GM19238 (cell line): ENCODE results near the gene ADSS1.

Experiments
- DNase-seq: peaks from one replicate; pipeline ENCODE4 v3.0.0; 2011; ENCODE audit warnings: low spot score; ENCODE audit not compliant: insufficient read length

The ADSS1 gene

DNA sequence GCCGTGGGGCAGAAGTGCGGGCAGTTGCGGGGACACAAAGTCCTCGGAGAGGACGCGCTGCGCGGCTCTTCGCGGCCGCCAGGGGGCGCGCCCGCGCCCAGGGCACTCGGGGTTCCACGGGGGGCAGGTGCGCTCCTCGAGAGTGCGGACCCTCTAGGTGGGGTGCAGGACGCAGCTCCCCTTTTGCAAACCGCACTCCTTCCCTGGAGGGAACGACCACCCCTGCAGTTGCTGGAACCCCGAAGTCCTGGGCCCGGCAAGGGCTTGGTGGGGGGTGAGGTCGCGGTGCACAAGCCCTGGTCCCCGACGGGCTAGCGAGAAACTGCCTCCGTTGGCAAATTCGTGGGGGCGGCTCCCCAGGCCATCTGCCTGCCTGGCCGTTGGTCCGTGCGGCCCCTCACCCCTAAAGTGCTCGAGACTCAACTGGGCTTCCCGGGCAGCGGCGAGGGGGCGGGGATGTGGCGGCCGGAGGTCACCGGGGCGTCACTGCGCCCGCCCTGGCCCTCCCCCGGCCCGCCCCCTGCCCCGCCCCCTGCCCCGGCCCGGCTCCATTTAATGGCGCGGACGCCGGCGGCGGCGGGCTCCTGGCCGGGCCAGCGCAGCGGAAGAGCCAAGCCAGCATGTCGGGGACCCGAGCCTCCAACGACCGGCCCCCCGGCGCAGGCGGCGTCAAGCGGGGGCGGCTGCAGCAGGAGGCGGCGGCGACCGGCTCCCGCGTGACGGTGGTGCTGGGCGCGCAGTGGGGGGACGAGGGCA lies at the start of gene ADSS1:
TSS of gene ADSS1 (plus strand) at position 579 of the 756 bp plus-strand sequence. CDS start at position 621, 42 bp downstream.
- peak; percentile 95 for DNase-seq

DNA sequence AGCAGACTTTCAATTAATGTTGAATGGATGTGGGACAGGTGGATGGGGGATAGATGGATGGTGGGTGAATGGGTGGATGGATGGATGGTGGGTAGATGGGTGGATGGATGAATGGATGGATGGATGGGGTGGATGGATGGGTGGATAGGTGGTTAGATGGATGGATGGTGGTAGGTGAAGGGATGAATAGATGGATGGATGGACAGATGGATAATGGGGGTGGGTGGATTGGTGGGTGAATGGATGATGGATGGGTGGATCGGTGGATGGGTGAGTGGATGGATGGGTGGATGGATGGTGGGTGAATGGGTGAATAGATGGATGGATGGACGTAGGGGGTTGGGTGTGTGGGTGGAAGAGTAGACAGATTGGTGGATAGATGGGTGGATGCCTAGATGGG lies 48.6 kb upstream of the ADSS1 start:
- DNase-seq = no peak

DNA sequence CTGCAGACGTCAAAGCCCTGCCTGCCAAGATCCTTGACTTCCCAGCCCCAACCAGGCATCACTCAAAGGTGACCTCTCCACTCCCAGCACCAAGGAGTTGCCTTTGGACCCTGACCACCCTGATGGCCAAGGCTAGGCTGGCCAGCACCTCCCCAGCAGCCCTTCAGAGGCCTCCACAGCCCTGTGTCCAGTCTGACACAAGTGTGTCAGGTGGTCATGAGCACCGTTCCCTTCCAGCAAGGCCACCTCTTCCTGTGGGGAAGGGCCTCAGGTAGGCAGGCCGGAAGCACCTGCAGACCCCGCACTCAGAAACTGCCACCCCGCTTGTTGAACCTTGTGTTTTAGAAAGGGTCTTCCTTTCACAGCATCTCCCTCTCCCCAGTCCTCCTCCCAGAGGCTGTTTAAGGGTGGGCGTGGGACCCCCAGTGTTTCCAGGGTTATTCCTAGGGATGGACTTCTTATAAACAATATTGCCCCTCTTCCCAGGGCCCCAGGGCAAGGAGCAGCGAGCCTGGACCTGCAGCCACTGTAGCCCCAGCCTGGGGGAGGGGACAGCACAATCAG lies 47.8 kb upstream of the ADSS1 start:
- DNase-seq = no peak

DNA sequence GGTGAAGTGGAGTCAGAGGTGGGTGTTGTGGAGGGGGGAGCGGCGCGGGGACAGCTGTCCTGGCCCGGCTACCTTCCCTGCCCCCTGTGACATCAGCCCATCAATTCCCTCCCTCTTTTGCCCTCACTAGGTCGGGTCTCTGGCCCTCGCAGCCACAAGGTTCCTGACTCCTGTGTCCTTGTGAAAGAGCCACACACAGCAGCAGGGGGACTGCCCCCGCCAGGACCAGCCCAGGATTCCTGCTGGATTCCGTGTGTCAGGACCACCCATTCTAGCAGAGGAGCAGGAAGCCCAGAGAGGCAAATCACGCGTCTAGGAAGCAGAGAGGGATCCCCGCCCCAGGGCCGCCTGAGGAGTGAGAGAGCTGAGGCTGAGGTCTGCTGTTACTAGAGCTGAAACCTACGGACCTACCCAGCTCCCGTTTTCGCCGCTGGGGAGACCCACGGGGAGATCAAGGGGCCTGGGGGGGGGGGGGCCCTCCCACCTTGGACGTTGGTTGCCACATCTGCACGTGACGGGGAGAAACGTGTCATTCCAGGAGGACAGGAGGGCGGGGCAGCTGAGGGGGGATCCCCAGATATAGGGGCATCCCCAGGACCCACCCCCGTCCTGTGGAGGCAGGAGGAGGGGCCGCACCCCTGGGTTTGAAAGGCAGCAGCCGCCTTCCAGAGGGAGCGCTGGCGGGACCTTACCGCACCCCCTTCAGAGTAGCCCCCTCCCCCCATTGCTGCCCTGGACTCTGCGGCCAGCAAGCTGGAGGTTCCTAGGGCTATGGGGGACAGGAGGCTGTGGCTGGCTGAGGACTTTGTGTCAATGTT lies 47.1 kb upstream of the ADSS1 start:
- DNase-seq = peak; percentile 63

DNA sequence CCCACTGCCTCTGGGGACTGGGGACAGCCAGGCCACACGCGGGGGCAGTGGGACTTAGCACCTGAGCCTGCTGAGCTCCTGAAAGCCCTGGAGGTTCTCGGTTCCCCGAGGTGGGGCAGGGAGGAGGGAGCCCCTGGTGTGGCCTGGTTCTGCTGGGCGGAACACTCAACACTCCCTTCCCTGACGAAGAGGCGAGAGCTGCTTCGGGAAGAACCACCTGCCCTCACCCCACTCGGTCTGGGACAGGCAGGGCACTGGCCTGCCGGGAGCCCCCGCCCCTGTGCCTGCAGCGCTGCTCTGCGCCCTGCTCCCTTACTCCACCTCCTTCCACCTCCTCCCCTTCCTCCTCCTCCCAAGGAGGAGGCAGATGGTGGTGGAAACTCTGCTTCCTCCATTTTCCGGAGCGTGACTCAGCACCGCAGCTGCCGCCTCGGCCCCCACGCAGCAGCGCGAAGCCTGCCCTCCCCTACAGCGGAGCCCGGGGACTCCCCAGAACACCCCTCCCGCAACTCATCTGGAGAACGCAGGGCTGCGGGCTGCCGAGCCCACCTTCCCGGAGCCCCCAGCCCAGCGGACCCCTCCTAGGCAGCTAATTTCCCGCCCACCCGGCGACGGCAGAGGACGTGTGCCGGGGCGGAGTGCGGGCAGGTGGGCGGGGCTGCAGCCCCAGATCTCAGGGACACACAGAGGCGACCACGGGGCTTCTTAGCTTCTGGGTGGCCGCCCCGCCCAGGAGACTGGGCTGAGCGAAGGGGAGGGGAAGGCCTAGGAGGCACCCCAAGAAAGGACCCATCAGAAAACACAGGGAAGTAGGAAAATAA lies 46.3 kb upstream of the ADSS1 start:
- DNase-seq = peak; percentile 80

DNA sequence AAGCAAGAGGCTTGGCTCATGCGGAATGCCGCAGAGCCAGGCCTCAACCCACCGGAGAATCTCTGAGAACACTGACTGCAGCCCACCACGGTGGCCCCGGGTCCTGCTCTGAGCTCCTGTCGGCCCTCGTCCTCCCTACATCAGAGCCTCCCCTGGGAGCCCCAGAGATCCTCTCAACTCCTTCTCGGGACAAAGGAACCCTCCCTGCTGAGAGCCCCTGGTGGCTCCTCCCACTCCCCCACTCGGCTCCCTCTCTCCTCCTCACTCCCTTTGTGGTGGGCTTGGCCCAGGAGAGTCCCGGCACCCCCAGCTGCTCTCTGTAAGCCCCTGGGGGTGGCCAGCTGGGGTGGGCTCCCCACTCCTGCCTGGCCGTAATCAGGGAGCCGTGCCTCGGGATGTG lies 45.7 kb upstream of the ADSS1 start:
- no peak for DNase-seq

DNA sequence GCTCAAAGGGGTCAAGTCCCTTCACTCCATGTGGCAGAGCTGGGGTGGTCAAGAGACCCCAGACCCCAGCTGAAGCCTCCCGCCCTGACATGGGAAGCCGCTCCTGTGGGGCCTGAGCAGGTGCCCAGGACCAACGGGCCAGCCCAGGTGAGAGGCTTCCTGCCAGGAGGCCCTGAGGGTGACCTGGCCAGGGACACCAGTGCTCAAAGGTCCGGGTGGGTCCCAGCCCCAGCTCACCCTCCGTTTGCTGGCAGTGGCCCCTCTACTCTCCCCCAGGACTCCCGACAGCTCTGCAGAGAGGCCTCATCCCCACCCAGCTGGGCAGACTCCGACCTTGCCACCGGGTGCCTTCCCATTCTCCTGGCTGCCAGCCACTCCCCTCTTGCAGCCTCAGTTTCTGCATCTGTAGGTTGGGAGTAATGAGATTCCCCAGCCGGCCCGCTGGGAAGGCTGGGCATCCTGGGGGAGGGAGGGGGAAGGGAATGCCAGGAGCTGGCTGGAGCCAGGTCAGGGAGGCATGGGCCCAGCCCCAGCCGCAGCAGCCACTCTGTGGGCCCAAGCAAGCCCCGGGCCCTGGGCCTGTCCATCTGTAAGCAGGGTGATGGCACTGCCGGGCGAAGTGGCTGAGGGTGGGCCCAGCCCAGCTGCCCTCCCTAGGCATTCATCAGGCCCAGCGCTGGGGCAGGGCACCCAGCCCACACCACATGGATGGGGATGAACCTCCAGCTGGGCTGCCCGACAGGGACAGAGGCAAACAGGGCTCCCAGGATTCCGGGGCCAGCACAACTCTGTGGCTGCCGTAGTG lies 44.9 kb upstream of the ADSS1 start:
- no peak for DNase-seq

DNA sequence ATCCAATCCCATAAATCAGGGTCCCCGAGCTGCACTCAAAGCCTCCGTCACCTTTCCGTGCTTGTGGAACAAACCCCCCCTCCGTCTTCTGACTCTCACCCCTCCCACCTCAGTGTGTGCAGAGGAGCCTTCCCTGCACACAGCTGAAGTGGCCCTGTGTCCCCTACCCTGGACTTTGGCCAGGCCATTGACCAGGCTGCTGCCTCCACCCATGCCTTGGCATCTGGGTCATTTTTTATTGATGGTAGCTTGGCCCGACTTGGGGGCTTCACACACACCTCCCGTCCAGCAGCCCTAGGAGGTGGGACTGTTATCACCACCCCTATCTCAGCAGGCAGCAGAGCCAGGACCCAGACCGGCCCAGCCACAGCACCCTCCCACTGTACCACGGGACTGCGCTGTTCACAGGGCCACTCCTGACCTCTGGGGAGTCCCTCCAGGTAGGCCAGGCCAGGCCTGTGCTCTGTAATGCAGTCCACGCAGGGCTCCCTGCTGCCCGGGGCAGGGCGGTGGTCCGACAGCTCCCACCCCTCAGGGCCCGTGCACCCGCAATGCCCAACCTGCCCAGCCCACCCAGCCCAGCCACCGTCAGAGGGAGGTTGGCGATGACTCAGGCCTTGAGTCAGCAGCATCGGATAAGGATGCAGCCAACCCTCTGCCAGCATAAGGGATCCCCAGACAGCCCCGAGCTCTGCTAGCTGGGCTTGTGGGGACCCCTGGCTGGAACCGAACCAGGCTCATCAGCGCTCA lies 43.8 kb upstream of the ADSS1 start:
- DNase-seq = no peak

DNA sequence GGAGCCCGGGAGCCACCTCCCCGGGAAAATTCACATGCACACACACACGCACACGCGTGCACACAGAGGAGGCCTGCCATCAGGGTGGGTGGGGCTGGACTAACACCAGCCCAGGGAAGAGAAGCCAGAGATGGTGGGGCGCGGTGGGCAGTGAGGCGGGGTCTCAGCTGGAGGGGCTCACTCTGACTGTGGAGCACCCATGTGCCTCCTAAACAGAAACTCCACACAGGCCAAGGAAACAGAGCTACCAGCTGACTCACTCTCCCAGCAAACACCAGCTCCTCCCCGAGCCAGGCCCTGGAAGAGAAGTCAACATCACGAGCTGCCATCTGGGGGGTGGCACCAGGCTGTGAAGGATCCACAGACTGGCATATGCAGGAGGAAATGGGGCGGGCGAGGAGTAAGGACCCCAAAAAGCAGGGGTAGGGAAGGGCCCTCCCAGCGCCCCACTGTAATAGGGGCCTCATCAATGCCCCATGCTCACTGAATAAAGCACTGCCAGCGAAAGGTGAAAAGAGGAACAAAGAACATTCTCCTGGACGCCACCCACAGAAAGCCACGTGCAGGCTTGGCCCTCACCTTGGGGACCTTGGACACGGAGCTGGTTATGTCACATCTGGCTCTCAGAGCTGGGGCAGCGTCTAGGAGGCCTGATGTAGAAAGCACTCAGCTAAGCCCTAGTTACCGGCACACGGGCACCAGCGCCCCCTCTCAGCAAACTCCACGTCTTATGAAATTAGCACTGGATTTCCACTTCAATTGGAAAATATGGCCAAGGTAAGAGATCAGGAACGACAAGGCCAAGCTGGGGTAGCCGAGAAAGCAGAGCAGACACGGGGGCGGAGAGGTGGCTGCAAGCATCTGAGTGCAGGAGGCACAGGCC lies 43.0 kb upstream of the ADSS1 start:
- peak; percentile 63 for DNase-seq

DNA sequence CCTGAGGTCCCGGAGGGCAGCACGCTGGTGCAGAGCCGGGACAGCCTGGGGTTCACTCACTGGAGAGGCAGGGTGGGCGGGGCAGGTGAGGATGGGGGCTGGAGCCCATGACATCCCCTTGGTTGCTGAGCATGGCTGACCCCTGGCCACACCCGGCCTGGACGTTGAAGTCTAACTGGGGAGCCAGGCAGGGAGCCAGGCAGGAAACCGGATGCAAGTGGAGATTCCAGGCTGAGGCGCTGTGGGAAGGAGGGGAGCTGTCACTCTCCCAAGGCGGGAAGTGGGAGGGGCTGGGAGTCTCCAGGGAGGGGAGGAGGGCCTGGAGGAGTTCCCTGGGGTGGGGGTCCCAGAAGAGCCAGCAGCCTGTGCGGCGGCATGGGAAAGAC lies 42.3 kb upstream of the ADSS1 start:
- DNase-seq = no peak

DNA sequence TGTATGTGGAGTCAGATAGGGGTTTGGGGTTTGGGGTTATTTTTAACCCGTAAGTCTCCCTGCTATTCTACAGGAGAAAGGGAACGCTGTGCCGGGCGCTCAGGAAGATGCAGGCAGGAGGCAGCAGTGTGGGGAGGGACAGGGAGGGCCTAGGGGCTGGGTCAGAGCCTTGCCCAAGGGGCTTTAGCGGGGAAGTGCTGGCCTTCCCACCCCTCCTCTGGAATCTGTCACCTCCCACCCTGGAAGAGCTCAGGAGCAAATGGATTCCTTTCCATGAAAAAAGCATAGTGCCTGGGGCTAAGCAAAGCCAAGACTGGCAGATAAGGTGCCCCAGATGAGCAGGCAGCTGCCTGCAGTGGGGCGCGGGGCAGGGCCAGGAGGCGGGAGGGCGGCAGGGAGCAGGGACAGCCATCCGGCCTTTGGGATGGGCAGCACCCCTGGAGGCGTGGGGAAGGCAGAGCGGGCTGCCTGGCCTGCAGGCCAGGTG lies 41.9 kb upstream of the ADSS1 start:
- no peak for DNase-seq

DNA sequence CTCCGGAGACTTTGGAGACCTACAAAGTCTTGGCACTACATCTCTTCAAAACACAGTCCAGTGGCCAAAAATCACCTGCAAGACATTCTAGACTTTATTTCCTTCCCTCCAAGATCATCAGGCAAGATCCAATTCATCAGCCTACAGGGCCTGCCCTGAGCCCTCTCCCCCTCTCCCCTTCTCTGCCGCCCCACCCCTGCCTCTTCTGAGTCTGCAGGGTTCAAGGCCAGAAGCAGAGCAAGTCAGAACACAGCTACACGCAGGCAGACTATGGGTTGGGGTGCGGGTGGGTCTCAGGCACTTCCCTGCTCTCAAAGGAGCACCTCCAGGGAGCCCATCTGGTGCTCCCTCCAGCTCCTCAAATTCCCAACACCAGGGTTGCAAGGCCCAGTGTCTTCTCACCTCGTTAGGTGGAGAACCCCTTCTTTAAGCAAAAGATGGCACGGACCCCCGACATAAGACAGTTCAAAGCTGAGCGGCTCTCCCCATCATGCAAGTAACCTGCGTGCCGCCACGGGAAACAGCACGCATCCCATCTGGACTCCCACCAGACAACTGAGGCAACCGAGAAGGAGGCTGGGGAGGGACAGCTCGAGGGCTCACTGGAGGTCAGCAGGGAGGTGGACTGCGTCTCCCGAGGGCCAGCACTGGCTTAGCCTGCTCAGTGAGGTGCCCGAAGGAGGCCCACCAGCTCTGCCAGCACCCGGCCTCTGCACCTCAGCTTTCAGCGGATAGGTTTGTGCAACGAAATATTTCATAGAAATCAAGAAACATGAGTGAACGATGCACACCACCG lies 40.2 kb upstream of the ADSS1 start:
- DNase-seq = no peak

DNA sequence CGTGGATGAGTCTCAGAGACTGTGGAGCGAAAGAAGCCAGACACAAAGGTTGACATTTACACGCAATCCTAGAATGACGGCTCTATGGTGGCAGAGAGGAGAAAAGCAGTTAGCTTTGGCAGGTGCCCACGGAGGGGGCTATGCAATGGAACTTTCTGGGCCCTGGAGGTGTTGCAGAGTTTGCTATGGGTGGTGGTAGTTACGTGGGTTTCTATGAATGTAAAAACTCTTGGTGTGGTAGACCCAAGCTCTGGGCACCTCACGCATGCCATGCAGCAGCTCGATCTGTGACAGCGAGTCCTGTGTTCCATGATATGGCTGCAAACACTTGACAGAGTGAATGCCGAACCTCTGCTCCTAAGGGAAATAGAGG lies 39.6 kb upstream of the ADSS1 start:
- no peak for DNase-seq

DNA sequence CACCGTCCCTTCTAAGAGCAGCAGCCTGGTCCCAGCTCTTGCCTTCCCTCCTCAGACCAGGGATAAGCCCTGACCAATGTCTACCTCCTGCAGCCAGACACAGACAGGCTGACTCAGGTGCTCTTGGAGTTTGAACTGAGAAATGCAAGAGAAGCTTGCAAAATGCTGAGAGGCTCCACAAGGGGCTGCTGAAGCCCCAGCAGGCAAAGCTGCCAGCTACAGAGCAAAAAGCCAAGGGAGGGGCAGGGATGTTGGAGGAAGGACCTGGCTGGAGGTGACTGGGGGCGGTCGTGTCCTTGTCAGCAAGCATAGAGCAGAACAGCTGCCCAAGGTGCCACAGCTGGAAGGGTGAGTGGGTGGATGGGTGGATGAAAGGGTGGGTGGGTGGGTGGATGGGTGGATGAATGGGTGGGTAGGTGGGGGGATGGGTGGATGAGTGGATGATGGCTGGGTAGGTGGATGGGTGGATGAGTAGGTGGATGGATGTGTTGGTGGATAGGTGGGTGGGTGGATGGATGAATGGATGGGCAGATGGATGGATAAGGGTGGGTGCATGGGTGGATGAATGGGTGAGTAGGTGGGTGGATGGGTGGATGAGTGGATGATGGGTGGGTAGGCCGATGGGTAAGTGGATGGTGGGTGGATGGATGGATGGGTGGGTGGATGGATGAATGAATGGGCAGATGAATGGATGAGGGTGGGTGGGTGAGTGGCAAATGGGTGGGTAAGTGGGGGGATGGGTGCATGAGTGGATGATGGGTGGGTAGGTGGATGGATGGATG lies 38.6 kb upstream of the ADSS1 start:
- DNase-seq = no peak

DNA sequence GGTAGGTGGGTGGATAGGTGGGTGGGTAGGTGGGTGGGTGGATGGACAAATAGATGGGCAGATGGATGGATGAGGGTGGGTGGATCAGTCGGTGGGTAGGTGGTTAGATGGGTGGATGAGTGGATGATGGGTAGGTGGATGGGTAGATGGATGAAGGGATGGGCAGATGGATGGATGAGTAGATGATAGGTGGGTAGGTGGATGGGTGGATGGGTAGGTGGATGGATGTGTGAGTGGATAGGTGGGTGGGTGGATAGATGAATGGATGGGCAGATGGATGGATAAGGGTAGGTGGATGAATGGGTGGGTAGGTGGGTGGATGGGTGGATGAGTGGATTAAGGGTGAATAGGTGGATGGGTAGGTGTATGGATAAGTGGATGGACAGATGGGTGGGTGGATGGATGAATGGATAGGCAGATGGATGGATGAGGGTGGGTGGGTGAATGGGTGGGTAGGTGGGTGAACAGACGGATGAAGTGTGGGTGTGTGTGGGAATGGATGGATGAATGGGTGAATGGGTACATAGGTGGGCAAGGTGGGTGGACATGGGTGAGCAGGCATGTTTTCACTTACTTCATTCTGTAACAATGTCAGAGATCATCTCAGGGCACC lies 37.9 kb upstream of the ADSS1 start:
- no peak for DNase-seq

DNA sequence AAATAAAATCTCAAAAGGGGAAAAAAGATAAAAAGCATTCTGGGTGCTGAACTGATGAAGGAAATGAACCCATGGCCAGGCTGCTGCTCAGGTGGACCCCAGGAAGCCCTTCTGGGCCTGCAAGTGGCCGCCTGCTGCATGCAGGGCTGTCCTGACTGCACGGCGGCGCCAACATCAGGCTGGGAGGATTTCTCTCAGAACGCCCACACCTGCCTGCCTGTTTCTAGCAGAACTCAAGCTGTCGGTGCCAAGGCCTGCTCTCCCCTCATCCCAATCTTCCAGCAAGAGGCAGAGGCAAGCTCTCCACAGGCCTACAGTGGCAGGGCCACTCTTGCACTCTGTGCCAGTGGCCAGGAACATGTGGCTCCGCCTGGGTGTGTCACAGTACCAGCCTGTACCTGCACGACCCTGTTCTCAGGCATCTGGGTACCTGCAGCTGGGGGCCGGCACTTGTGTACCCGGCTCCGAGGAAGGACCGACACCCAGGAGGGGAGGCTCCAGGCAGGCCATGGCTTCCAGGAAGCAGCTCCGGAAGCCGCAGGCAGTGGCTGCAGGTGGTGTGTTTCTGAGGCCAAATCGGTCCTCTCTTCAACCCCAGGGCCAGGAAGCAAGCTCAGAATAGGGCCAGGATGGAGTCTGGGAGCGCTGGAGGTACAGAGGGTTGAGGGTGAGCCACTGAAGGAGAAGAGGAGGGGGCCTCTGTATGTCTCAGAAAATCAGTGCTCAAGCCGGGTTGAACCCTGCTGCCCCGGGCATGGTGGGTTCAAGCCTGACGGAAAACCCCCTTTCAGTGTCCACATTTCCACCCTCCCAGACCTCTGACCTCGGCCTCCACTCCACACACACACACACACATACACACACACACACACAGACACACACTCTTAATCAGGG lies 37.2 kb upstream of the ADSS1 start:
- DNase-seq = no peak
